Upper lobe of right lung (tissue), 1 donor: ENCODE data around the gene HLA-A. TPM values are rescaled to one million over a fixed set of nuclear protein-coding genes. Genes with fewer than 3 reads are reported as not detected.

Experiments
- ATAC-seq: fragments of 200-7000 bp; cut with Tn5 transposase; one replicate; pipeline ENCODE4 v1.9.1; 2020; ENCODE audit warnings: mild to moderate bottlenecking, moderate library complexity
- DNase-seq: peaks from one replicate; pipeline ENCODE4 v3.0.0-alpha.2; 2020
- H3K27ac ChIP-seq: fragments of 200-600 bp; one replicate; pipeline ENCODE4 v1.8.0; 2022
- H3K27me3 ChIP-seq: fragments of 200-600 bp; one replicate; pipeline ENCODE4 v1.8.0; 2022; ENCODE audit warnings: mild to moderate bottlenecking
- H3K36me3 ChIP-seq: fragments of 200-600 bp; one replicate; pipeline ENCODE4 v1.8.0; 2022
- H3K4me1 ChIP-seq: fragments of 200-600 bp; one replicate; pipeline ENCODE4 v1.8.0; 2022
- H3K4me3 ChIP-seq: fragments of 200-600 bp; one replicate; pipeline ENCODE4 v1.8.0; 2022; ENCODE audit warnings: mild to moderate bottlenecking
- H3K9me3 ChIP-seq: fragments of 200-600 bp; one replicate; pipeline ENCODE4 v1.8.0; 2022
- CTCF ChIP-seq: fragments of 200-600 bp; IDR thresholded peaks from one replicate; pipeline ENCODE4 v1.8.0; 2022; ENCODE audit warnings: antibody characterized with exemption
- intact Hi-C: fragments of 100-400 bp; cut with DNase I; formaldehyde crosslinking; loops from one replicate; pipeline ENCODE4 v1.11.0; 2022
- total RNA-seq: library from RNA; stranded (reverse); fragmentation: NEBNext Ultra II Directional; extraction: Animal tissue kit (Norgen Biotek cat#: 25700); gene quantifications from one replicate; pipeline ENCODE4 v1.2.1, GENCODE V29; 2021
- donor health status: DM: no; HTN: yes; CAD: no; lungs with severe emphysema.

HLA-A gene
- total RNA-seq, 1 donor from 2014 or later = 1,071 TPM

GRCh38 chr6:29908341-29908662 lies 34.0 kb upstream of the HLA-A start:
- DNase-seq = no peak
- ATAC-seq = no peak
- H3K4me3 ChIP-seq = no peak overlapping the region
- no peaks in the 10 kb centered on the region for H3K36me3 ChIP-seq
- no peaks in the 10 kb centered on the region for H3K4me1 ChIP-seq
- TF ChIP-seq CTCF = no peak
- intact Hi-C loops = no loop called here
- no peaks in the 10 kb centered on the region for H3K27me3 ChIP-seq
- no peak overlapping the region for H3K27ac ChIP-seq
- no peaks in the 10 kb centered on the region for H3K9me3 ChIP-seq

- H3K9me3 ChIP-seq = no peaks in the 10 kb centered on the region
- DNase-seq = no peak
- no peak overlapping the region for H3K4me3 ChIP-seq
- no peak for ATAC-seq
- no peak overlapping the region for H3K27ac ChIP-seq
- intact Hi-C loops = no loop called here
- H3K27me3 ChIP-seq = no peaks in the 10 kb centered on the region
- TF ChIP-seq CTCF = no peak
- H3K4me1 ChIP-seq = no peaks in the 10 kb centered on the region
- no peaks in the 10 kb centered on the region for H3K36me3 ChIP-seq
These were observed 33.6 kb upstream of the HLA-A start for GRCh38 chr6:29908710-29909109.

DNA sequence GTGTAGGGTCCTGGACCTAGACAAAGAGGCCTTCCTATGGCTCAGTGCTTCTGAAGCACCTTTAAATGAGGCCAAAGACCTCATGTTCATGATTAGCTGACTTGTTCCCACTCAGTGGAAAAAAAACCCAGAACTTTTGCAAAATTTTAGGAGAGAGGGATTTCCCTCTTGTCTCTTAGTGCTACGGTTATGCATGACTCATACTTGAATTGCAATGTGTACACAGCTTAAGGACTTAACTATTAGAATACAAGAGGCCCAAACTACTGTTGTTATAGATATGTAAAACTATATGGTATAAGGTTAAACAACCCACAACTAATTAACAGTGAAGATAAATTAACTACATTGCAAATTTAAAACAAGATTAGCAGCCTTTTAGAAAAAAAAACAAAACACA lies 32.3 kb upstream of the HLA-A start:
- TF ChIP-seq CTCF = no peak
- no peak overlapping the region for H3K27ac ChIP-seq
- H3K4me1 ChIP-seq = no peaks in the 10 kb centered on the region
- DNase-seq = no peak
- H3K4me3 ChIP-seq = no peak overlapping the region
- intact Hi-C loops = no loop called here
- H3K9me3 ChIP-seq = no peaks in the 10 kb centered on the region
- H3K27me3 ChIP-seq = no peaks in the 10 kb centered on the region
- ATAC-seq = peak; percentile 62
- H3K36me3 ChIP-seq = no peaks in the 10 kb centered on the region

DNA sequence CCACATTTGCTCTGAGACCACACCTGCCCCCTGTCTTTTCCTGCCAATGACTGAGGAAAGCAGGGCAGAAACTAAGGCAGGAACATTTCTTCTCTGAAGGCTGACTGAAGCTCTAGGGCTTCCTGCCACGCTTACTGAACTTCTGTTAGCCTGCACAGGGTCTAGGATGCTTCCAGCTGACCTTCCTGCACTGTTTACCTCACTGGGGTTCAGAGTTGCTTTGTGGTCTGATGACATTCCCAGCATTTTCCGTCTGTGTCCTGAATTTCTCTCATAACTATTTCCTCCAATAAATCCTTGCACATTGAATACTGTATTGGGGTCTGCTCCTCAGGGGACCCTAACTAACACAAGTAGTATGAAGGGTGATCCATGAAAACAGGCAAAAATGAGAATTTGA lies 29.5 kb upstream of the HLA-A start:
- intact Hi-C loops = no loop called here
- DNase-seq (no peak), ATAC-seq (no peak)
- Histone ChIP-seq H3K36me3 (no peaks in the 10 kb centered on the region), H3K9me3 (no peaks in the 10 kb centered on the region), H3K4me1 (no peaks in the 10 kb centered on the region), H3K4me3 (no peak overlapping the region), H3K27ac (no peak overlapping the region), H3K27me3 (no peaks in the 10 kb centered on the region)
- no peak for TF ChIP-seq CTCF

GRCh38 chr6:29916741-29917140 lies 25.6 kb upstream of the HLA-A start:
- ATAC-seq (no peak), DNase-seq (no peak)
- TF ChIP-seq CTCF = no peak
- Histone ChIP-seq H3K36me3 (no peaks in the 10 kb centered on the region), H3K4me3 (no peak overlapping the region), H3K4me1 (no peaks in the 10 kb centered on the region), H3K27ac (no peak overlapping the region), H3K27me3 (no peaks in the 10 kb centered on the region), H3K9me3 (no peaks in the 10 kb centered on the region)
- intact Hi-C loops = no loop called here

DNA sequence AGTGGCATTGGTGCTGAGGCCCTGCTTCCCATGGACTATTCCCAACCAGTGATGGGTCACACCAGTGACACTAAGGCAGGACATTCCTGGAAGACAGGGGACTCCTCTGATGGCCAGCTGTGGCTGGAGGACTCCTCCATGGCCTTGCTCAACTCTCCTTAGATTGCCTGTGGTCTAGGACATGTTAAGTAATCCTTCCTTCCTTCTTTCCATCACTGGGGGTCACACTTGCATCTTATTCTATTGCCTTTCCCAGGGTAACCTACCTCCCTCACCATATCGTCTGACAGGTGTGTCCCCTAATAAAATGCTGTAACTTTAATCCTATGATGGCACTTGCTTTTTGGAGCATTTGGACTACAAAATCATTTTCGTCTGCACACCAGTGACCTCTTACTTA lies 24.5 kb upstream of the HLA-A start:
- Histone ChIP-seq H3K36me3 (no peaks in the 10 kb centered on the region), H3K4me1 (no peaks in the 10 kb centered on the region), H3K4me3 (no peak overlapping the region), H3K9me3 (no peaks in the 10 kb centered on the region), H3K27ac (no peak overlapping the region), H3K27me3 (no peaks in the 10 kb centered on the region)
- DNase-seq (no peak), ATAC-seq (peak; percentile 72)
- TF ChIP-seq CTCF = no peak
- intact Hi-C loops = no loop called here
